Thyroid gland (tissue), 4 donors: ENCODE measurements around the gene MRPL33. TPM values are rescaled to one million over a fixed set of nuclear protein-coding genes. Genes with fewer than 3 reads are reported as not detected.

ENCODE experiments used
- DNase-seq, 2 donors: peaks; one replicate each; pipeline ENCODE4 v3.0.0-alpha.2; 2019
- H3K27ac ChIP-seq, 3 donors: fragments of 200-600 bp; sonication (generic); 1 replicate in 2 of 3; 2 replicates in 1 of 3; pipeline ENCODE4 v1.5.1; 2016 to 2019; ENCODE audit warnings: mild to moderate bottlenecking in 1 of 3, moderate library complexity in 1 of 3
- H3K27me3 ChIP-seq: fragments of 200-600 bp; sonication (generic); one replicate; pipeline ENCODE4 v1.5.1; 2019
- H3K36me3 ChIP-seq, 2 donors: fragments of 200-600 bp; sonication (generic); one replicate each; pipeline ENCODE4 v1.5.1; 2016 to 2019
- H3K4me1 ChIP-seq, 2 donors: fragments of 200-600 bp; sonication (generic); one replicate each; pipeline ENCODE4 v1.5.1; 2017 to 2019
- H3K4me3 ChIP-seq, 3 donors: fragments of 200-600 bp; sonication (generic); replicated peaks in 1 of 3; 1 replicate in 2 of 3; 2 replicates in 1 of 3; pipeline ENCODE4 v1.5.1; 2016; ENCODE audit warnings: mild to moderate bottlenecking in 1 of 3
- H3K9me3 ChIP-seq: fragments of 200-600 bp; sonication (generic); one replicate; pipeline ENCODE4 v1.5.1; 2017
- POLR2A ChIP-seq, 2 donors: fragments of 450-650 bp; IDR thresholded peaks; one replicate each; pipeline ENCODE4 v1.6.1; 2017; ENCODE audit warnings: antibody characterized with exemption in 2 of 2, mild to moderate bottlenecking in 2 of 2, moderate library complexity in 1 of 2
- WGBS, 2 donors: methylation state at CpG; one replicate each; pipeline ENCODE4 v1.1.5; 2017; 5-methylcytosine and 5-hydroxymethylcytosine counted together
- intact Hi-C: fragments of 100-400 bp; cut with DNase I; formaldehyde crosslinking; loops from one replicate; pipeline ENCODE4 v1.15.1; 2023
- total RNA-seq, 4 donors: library from RNA; depleted of rRNA; stranded (reverse); fragments of >200 nt; gene quantifications; one replicate each; pipeline ENCODE4 v1.2.3, GENCODE V29; 2016
- TF ChIP-seq, protein P1 (sequence below), 6 experiments: fragments of 200-600 bp in 3 of 6; fragments of 450-650 bp in 3 of 6; sonication (generic) in 3 of 6; IDR thresholded peaks; one replicate each; pipeline ENCODE4 v1.5.1; 2016 to 2019; ENCODE audit warnings: antibody characterized with exemption in 6 of 6, mild to moderate bottlenecking in 2 of 6, inconsistent platforms in 1 of 6, moderate library complexity in 1 of 6

Gene MRPL33
- total RNA-seq, 4 donors from 2014 or later = 70.2 to 166 (median 130) TPM

DNA sequence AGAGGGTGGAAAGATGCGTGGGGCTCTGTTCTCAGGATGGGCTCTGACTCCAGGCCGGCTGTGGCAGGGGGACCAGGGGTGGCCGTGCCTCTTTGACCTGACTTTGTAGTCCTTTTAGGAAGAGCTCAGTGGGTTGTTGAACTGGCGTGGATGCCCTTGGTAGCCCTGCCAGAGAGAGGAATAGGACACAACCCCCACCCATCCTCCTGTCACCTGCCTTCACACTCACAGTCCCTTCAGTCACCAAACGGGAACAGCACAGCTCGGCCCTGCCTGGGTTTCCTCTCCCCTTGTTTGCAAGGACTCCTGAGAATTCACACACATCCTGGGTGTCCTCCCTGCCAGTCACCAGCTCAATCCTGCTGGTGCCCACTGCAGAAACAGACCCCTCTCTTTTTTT is 20.1 kb upstream of the MRPL33 start:
- Histone ChIP-seq H3K27me3 (no peaks in the 10 kb centered on the region), H3K9me3 (no peaks in the 10 kb centered on the region), H3K36me3 (no peaks in the 10 kb centered on the region), H3K4me3 (no peak overlapping the region), H3K27ac (no peak overlapping the region), H3K4me1 (no peaks in the 10 kb centered on the region)
- WGBS, 2 donors = 89 to 95% methylated on average over 6 of the region's 6 CpGs
- no peak for TF ChIP-seq POLR2A (IDR thresholded peaks at IDR 0.05)
- TF ChIP-seq, protein P1, sequence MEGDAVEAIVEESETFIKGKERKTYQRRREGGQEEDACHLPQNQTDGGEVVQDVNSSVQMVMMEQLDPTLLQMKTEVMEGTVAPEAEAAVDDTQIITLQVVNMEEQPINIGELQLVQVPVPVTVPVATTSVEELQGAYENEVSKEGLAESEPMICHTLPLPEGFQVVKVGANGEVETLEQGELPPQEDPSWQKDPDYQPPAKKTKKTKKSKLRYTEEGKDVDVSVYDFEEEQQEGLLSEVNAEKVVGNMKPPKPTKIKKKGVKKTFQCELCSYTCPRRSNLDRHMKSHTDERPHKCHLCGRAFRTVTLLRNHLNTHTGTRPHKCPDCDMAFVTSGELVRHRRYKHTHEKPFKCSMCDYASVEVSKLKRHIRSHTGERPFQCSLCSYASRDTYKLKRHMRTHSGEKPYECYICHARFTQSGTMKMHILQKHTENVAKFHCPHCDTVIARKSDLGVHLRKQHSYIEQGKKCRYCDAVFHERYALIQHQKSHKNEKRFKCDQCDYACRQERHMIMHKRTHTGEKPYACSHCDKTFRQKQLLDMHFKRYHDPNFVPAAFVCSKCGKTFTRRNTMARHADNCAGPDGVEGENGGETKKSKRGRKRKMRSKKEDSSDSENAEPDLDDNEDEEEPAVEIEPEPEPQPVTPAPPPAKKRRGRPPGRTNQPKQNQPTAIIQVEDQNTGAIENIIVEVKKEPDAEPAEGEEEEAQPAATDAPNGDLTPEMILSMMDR (IDR thresholded peaks at IDR 0.05) = no peak
- DNase-seq = no peak
- intact Hi-C loops = no loop called here

DNA sequence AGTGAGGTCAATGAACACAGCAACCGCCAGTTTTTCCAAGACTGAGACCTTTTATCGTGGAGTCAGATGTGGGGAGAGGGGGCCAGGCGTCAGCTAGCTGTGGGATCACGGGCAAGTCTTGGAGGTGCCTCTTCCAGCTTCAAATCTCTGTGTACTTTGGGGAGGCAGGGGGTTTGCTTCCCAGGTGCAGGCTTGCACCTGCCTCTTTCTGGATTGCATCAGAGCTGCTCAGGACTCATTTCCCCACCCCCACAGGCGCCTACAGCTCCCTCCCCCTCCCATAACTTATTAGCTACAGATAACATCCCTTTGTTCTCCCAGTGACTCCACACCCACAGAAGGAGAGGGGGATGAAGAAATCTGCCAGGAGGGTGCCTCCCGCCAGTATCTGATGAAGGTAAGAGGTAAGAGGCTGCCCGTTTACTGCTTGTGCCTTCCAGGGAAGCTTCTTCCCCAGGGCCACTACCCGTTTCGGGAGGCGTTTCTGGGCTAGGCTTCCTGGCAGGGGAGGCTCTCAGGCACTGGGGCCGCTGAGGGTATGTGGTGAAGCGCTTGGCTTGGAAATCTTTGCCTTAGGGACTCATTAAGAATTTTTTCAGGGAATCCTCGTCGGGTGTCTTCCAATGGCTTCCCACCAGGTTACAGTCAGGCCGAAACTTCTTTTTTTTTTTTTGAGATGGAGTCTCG is 18.8 kb upstream of the MRPL33 start:
- intact Hi-C loops = no loop called here
- no peak for TF ChIP-seq POLR2A (IDR thresholded peaks at IDR 0.05)
- TF ChIP-seq, protein P1 (IDR thresholded peaks at IDR 0.05) = no peak
- H3K9me3 ChIP-seq = no peaks in the 10 kb centered on the region
- no peak overlapping the region for H3K4me3 ChIP-seq
- H3K27ac ChIP-seq = no peak overlapping the region
- H3K27me3 ChIP-seq = no peaks in the 10 kb centered on the region
- no peaks in the 10 kb centered on the region for H3K36me3 ChIP-seq
- no peak for DNase-seq
- H3K4me1 ChIP-seq = no peaks in the 10 kb centered on the region
- WGBS, 2 donors = 59 to 70% methylated on average over 16 of the region's 16 CpGs

DNA sequence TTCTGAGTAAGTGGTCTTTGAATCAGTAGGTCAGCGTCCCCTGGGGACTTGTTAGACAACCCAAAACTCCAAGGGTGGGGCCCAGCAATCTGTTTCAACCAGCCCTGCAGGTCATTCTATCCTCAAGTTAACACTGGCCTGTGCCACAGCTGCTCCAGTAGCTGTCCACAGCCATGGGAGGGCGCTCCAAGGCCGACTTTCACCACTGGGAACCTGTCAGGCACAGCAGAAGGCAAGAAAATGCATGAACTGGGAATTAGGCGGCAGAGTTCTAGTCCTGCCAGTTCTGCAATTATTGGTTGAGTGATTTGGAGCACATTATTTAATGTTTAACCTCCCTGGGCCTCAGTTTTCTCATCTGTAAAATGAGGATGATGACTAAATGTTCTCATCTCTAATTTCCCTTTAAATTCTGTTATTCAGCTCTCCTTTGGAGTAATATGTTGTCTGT is 17.4 kb upstream of the MRPL33 start:
- H3K4me3 ChIP-seq = no peak overlapping the region
- peak; percentile 50 to 55 for DNase-seq
- no peaks in the 10 kb centered on the region for H3K36me3 ChIP-seq
- H3K9me3 ChIP-seq = no peaks in the 10 kb centered on the region
- H3K27me3 ChIP-seq = no peaks in the 10 kb centered on the region
- H3K4me1 ChIP-seq = no peaks in the 10 kb centered on the region
- no peak for TF ChIP-seq POLR2A (IDR thresholded peaks at IDR 0.05)
- TF ChIP-seq, protein P1 (IDR thresholded peaks at IDR 0.05) = peak in 4 of 6 experiments; percentile 46 to 61 (median 52)
- WGBS, 2 donors = 26 to 40% methylated on average over 4 of the region's 4 CpGs
- H3K27ac ChIP-seq = no peak overlapping the region
- intact Hi-C loops = no loop called here

DNA sequence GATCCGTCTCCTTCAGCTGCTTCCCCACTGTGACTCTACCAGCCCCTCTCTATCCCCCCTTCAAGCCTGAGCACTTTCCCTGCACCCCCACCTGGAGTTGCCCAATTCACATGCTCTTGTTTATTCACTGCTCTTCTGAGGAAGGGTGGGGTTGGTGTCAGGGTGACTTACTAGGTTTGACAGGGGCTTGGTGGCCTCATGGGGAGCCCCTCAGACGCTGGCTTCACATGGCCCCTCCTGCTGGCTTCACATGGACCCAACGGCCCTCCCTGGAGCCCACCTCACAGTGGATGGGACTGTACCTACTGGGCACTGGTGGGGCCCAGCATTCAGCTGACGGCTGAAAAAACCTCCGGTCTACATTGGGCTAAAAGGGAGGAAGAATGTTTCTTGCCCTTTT is 16.7 kb upstream of the MRPL33 start:
- WGBS, 2 donors = 78 to 87% methylated on average over 4 to 5 of the region's 5 CpGs
- TF ChIP-seq, protein P1 (IDR thresholded peaks at IDR 0.05) = no peak
- TF ChIP-seq POLR2A (IDR thresholded peaks at IDR 0.05) = no peak
- Histone ChIP-seq H3K27ac (no peak overlapping the region), H3K4me1 (no peaks in the 10 kb centered on the region), H3K27me3 (no peaks in the 10 kb centered on the region), H3K36me3 (no peaks in the 10 kb centered on the region), H3K9me3 (no peaks in the 10 kb centered on the region), H3K4me3 (no peak overlapping the region)
- no peak for DNase-seq
- intact Hi-C loops = no loop called here

DNA sequence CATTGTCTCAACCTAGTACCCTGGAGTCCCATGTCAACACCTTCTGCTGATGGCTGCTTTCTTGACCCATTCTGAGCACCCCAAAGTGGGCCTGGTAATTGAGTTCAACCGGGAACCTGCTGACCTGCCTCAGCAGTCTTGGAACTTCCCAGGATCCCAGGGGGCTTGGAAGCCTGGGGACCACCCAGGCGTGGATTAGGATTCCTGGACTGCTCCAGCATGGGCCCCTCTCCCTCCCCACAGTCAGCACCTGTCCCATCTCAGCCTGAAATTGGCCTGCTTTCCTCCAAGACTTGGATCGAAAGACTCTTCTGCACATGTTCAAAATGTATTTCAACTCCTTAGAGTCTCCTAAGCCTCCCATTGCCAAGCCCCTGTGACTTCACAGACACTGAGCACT is 15.4 kb upstream of the MRPL33 start:
- no peak overlapping the region for H3K27ac ChIP-seq
- intact Hi-C loops = no loop called here
- H3K9me3 ChIP-seq = no peaks in the 10 kb centered on the region
- H3K36me3 ChIP-seq = no peaks in the 10 kb centered on the region
- WGBS, 2 donors = 94 to 100% methylated on average over 1 to 2 of the region's 3 CpGs
- no peaks in the 10 kb centered on the region for H3K27me3 ChIP-seq
- TF ChIP-seq, protein P1 (IDR thresholded peaks at IDR 0.05) = no peak
- no peak for TF ChIP-seq POLR2A (IDR thresholded peaks at IDR 0.05)
- no peaks in the 10 kb centered on the region for H3K4me1 ChIP-seq
- no peak overlapping the region for H3K4me3 ChIP-seq
- no peak for DNase-seq
